Stomach (tissue), 9 donors: ENCODE data around the gene EGFL7. TPM values are rescaled to one million over a fixed set of nuclear protein-coding genes. Genes with fewer than 3 reads are reported as not detected.

Source experiments
- DNase-seq, 2 donors: peaks; one replicate each; pipeline versions ENCODE4 v3.0.0 to v3.0.0-alpha.2; 2013 to 2019
- H3K27ac ChIP-seq, 5 donors: fragments of 200-600 bp in 4 of 5; sonication (generic) in 4 of 5; one replicate each; pipeline ENCODE4 v1.5.1; 2013 to 2019; ENCODE audit warnings: mild to moderate bottlenecking in 1 of 5, moderate library complexity in 1 of 5
- H3K27me3 ChIP-seq, 3 donors: fragments of 200-600 bp; sonication (generic); one replicate each; pipeline ENCODE4 v1.5.1; 2017 to 2019; ENCODE audit warnings: mixed run types in 1 of 3
- H3K36me3 ChIP-seq, 4 donors: fragments of 200-600 bp; sonication (generic); 1 replicate in 3 of 4; 2 replicates in 1 of 4; pipeline ENCODE4 v1.5.1; 2016 to 2019
- H3K4me1 ChIP-seq, 4 donors: fragments of 200-600 bp; sonication (generic); one replicate each; pipeline ENCODE4 v1.5.1; 2016 to 2019
- H3K4me3 ChIP-seq, 4 donors: fragments of 200-600 bp; sonication (generic) in 3 of 4; one replicate each; pipeline ENCODE4 v1.5.1; 2016 to 2019; ENCODE audit warnings: mild to moderate bottlenecking in 1 of 4
- H3K9me3 ChIP-seq, 4 donors: fragments of 200-600 bp; sonication (generic); one replicate each; pipeline ENCODE4 v1.5.1; 2016 to 2019
- EP300 ChIP-seq: sonication (generic); formaldehyde crosslinking; IDR thresholded peaks from one replicate; pipeline ENCODE4 v1.6.1; 2017; ENCODE audit warnings: antibody characterized with exemption
- POLR2A ChIP-seq, 4 donors: fragments of 450-650 bp; IDR thresholded peaks; one replicate each; pipeline ENCODE4 v1.6.1; 2016; ENCODE audit warnings: antibody characterized with exemption in 4 of 4, control low read depth in 2 of 4, mild to moderate bottlenecking in 1 of 4, moderate library complexity in 1 of 4
- POLR2AphosphoS5 ChIP-seq, 3 donors: sonication (generic); formaldehyde crosslinking; IDR thresholded peaks; one replicate each; pipeline ENCODE4 v1.6.1; 2016; ENCODE audit warnings: antibody characterized with exemption in 3 of 3
- WGBS, 5 donors: extraction: QIAGEN DNeasy Blood & Tissue Kit in 3 of 5; methylation state at CpG; one replicate each; pipeline versions ENCODE4 v1.1.5 to v1.1.7; 2013 to 2018; 5-methylcytosine and 5-hydroxymethylcytosine counted together
- intact Hi-C: fragments of 100-400 bp; cut with DNase I; formaldehyde crosslinking; loops from one replicate; pipeline ENCODE4 v1.15.1; 2023; ENCODE audit warnings: low total_unique reads
- polyA plus RNA-seq, 3 donors: library from polyadenylated mRNA; stranded (reverse); fragments of 200-250 nt; gene quantifications; one replicate each; pipeline ENCODE4 v1.2.3, GENCODE V29; 2013
- total RNA-seq, 5 donors: library from RNA; depleted of rRNA; stranded (reverse); fragments of >200 nt; gene quantifications; one replicate each; pipeline versions ENCODE4 v1.1.0 to v1.2.3, GENCODE V29; 2014 to 2016
- TF ChIP-seq, protein P1 (sequence below), 7 experiments: fragments of 450-650 bp in 4 of 7; fragments of 200-600 bp in 3 of 7; sonication (generic) in 3 of 7; IDR thresholded peaks; one replicate each; pipeline ENCODE4 v1.5.1; 2016 to 2019; ENCODE audit warnings: antibody characterized with exemption in 7 of 7, control low read depth in 2 of 7, mild to moderate bottlenecking in 1 of 7
- donor health status: healthy with polysubstance abuse.
- donor health status: Bipolar disorder and iron deficiency.
- donor health status: healthy.

EGFL7 gene
- total and polyA plus RNA-seq, 8 donors: 20.9 to 1,085 (median 52.2) TPM

DNA sequence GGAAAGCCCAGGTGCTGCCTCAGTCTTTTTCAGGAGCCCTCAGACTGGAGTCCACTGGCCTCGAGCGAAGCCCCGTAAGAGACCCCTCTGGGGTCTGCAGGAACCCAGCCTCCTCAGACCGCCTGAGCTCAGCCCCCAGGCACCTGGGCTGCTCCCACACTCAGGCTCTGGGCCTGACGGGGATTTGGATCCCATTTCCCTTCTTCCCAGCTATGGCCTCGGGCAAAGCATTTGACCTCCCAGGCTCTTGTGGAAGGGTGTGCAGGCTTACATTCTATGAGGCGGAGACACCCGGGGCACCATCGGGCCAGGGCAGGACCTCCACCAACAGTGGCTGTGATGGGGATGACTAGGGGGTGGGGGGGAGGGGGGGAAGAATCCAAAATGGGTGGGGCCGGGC is 20.0 kb downstream of the EGFL7 start:
- Histone ChIP-seq H3K4me3 (no peak overlapping the region), H3K4me1 (peaks cover 14 to 58% (median 37%) of the 10 kb centered on the region in 4 donors), H3K9me3 (no peaks in the 10 kb centered on the region), H3K27me3 (no peaks in the 10 kb centered on the region), H3K27ac (no peak overlapping the region), H3K36me3 (peaks cover 0 to 12% (median 7%) of the 10 kb centered on the region in 4 donors)
- TF ChIP-seq EP300 (no peak), POLR2AphosphoS5 (IDR thresholded peaks at IDR 0.05) (no peak), POLR2A (IDR thresholded peaks at IDR 0.05) (no peak)
- TF ChIP-seq, protein P1, sequence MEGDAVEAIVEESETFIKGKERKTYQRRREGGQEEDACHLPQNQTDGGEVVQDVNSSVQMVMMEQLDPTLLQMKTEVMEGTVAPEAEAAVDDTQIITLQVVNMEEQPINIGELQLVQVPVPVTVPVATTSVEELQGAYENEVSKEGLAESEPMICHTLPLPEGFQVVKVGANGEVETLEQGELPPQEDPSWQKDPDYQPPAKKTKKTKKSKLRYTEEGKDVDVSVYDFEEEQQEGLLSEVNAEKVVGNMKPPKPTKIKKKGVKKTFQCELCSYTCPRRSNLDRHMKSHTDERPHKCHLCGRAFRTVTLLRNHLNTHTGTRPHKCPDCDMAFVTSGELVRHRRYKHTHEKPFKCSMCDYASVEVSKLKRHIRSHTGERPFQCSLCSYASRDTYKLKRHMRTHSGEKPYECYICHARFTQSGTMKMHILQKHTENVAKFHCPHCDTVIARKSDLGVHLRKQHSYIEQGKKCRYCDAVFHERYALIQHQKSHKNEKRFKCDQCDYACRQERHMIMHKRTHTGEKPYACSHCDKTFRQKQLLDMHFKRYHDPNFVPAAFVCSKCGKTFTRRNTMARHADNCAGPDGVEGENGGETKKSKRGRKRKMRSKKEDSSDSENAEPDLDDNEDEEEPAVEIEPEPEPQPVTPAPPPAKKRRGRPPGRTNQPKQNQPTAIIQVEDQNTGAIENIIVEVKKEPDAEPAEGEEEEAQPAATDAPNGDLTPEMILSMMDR (IDR thresholded peaks at IDR 0.05): no peak
- no peak for DNase-seq
- WGBS, 5 donors: 90 to 92% (median 91%) methylated on average over 7 to 10 of the region's 10 CpGs
- intact Hi-C loops: no loop called here

DNA sequence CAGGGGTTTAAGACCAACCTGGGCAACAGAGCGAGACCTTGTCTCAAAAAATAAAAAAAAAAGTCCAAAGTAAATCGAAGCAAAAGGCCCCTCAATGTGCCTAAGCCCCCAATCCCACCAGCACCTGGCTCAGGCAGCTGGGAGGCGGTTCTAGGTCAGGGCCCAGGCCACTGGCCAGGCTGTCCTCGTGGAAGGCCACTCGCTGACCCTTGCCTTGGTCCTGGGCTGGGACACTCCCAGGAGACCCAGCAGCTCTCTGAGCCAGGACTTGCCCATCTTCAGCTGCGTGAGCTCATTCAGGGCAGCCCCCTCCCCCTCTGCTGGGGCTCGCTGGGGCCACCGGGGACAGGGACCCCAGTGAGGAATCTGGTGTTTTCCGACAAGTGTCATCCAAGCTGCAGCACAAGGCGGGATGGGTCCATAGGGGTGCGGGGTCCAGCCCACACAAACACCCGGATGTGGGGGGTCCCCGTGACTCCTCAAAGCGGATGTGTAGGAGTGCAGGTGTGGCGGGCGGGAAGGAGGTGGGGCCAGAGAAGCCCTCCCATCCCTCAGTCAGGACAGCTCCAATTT is 20.5 kb downstream of the EGFL7 start:
- Histone ChIP-seq H3K4me1 (peaks cover 17 to 64% (median 43%) of the 10 kb centered on the region in 4 donors), H3K27me3 (no peaks in the 10 kb centered on the region), H3K36me3 (peaks cover 0 to 11% (median 7%) of the 10 kb centered on the region in 4 donors), H3K9me3 (no peaks in the 10 kb centered on the region), H3K4me3 (no peak overlapping the region), H3K27ac (no peak overlapping the region)
- intact Hi-C loops: no loop called here
- TF ChIP-seq POLR2AphosphoS5 (IDR thresholded peaks at IDR 0.05) (no peak), POLR2A (IDR thresholded peaks at IDR 0.05) (no peak), EP300 (no peak)
- TF ChIP-seq, protein P1 (IDR thresholded peaks at IDR 0.05): no peak
- 89 to 95% (median 91%) methylated on average over 11 to 16 of the region's 16 CpGs for WGBS, 5 donors
- no peak for DNase-seq

DNA sequence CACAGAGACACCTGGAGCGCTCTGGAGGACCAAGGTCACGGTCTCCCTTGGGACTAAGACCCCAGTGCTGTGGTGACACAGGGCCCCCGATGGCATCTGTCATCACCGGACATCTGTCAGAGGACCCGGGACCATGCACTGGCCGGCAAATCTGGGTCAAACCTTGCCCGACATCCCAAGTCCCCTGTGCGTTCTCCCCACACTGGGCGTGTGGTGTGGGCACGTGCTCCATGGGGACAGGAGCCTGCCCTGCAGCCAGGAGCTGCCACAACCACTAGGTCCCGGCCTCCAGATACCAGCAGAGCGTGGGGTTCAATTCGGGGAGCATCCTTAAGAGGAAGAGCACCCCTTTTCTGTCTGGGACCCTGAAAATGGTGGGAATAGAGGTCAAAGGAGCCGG is 21.0 kb downstream of the EGFL7 start:
- intact Hi-C loops: no loop called here
- DNase-seq: no peak
- no peaks in the 10 kb centered on the region for H3K9me3 ChIP-seq

DNA sequence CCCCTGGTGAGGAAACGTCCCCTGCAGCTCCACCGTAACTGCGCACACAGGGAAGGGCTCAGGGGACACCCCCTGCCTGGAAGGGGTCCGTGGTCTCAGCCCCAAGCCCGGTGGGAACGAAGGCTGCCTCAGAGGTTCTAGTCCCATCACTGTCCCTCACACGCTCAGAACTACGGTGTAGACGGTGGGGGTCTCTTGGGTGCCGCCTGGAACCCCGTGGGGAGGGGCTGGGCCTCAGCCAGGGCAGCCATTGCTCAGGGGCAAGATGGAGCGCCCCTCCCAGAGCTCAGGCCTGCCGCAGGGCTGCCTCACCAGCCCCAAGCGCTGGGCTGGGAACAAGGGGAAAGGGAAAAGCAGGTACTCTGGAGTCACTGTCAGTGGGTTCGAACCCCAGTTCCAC is 21.6 kb downstream of the EGFL7 start:
- intact Hi-C loops: no loop called here
- Histone ChIP-seq H3K9me3 (no peaks in the 10 kb centered on the region), H3K36me3 (peaks cover 0 to 11% (median 7%) of the 10 kb centered on the region in 4 donors), H3K27me3 (no peaks in the 10 kb centered on the region), H3K4me3 (no peak overlapping the region), H3K4me1 (peaks cover 17 to 65% (median 53%) of the 10 kb centered on the region in 4 donors), H3K27ac (no peak overlapping the region)
- 83 to 91% (median 84%) methylated on average over 1 to 15 of the region's 15 CpGs for WGBS, 5 donors
- no peak for DNase-seq
- TF ChIP-seq, protein P1 (IDR thresholded peaks at IDR 0.05): no peak
- TF ChIP-seq EP300 (no peak), POLR2AphosphoS5 (IDR thresholded peaks at IDR 0.05) (no peak), POLR2A (IDR thresholded peaks at IDR 0.05) (no peak)

More for the DNA sequence above, 21.0 kb downstream of the EGFL7 start:
- TF ChIP-seq EP300 (no peak), POLR2AphosphoS5 (IDR thresholded peaks at IDR 0.05) (no peak), POLR2A (IDR thresholded peaks at IDR 0.05) (no peak)
- TF ChIP-seq, protein P1 (IDR thresholded peaks at IDR 0.05): no peak
- no peaks in the 10 kb centered on the region for H3K27me3 ChIP-seq
- H3K4me3 ChIP-seq: no peak overlapping the region
- 92 to 96% (median 93%) methylated on average over 11 to 14 of the region's 14 CpGs for WGBS, 5 donors
- peaks cover 17 to 65% (median 47%) of the 10 kb centered on the region in 4 donors for H3K4me1 ChIP-seq
- H3K27ac ChIP-seq: no peak overlapping the region
- H3K36me3 ChIP-seq: peaks cover 0 to 11% (median 7%) of the 10 kb centered on the region in 4 donors
